ENCODE measurements around the gene NEXN.

The NEXN gene

GRCh38 chr1:77858725-77859124, 29.7 kb upstream of the NEXN start:
- no peak for TF ChIP-seq CTCF (IDR thresholded peaks at IDR 0.05; ENCODE audit: extremely low read depth, missing control alignments)

DNA sequence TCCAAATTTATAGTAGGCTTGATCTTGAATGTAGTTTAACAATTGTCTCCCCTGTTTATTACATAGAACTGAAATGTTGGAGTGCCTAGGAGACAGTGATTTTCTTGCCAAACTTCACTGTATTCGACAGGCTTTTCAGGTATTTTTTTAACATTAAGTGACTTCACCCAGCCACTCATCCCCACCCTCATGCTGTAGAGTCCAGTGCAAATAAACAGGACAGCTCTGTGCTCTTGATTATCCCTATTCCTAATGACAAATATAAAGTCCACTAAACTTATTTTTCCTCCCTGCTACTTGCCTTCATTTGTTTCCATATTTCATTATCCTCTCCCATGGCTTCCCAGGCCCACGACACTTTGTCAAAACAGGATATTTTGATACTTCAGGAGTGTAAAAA, 29.2 kb upstream of the NEXN start:
- DNase-seq (ENCODE audit: low spot score), result no peak
- TF ChIP-seq CTCF (IDR thresholded peaks at IDR 0.05; ENCODE audit: extremely low read depth, missing control alignments), result no peak

More at GRCh38 chr1:77858725-77859124, 29.7 kb upstream of the NEXN start:
- no peak for DNase-seq (ENCODE audit: low spot score)

- no peak for TF ChIP-seq CTCF (IDR thresholded peaks at IDR 0.05; ENCODE audit: extremely low read depth, missing control alignments)
- DNase-seq (ENCODE audit: low spot score), result no peak
These were observed 22.1 kb upstream of the NEXN start for GRCh38 chr1:77866296-77866695.

GRCh38 chr1:77872645-77873044, 15.8 kb upstream of the NEXN start:
- DNase-seq (ENCODE audit: low spot score), result no peak
- no peak for TF ChIP-seq CTCF (IDR thresholded peaks at IDR 0.05; ENCODE audit: extremely low read depth, missing control alignments)

GRCh38 chr1:77873461-77873860, 15.0 kb upstream of the NEXN start:
- TF ChIP-seq CTCF (IDR thresholded peaks at IDR 0.05; ENCODE audit: extremely low read depth, missing control alignments), result no peak
- no peak for DNase-seq (ENCODE audit: low spot score)

DNA sequence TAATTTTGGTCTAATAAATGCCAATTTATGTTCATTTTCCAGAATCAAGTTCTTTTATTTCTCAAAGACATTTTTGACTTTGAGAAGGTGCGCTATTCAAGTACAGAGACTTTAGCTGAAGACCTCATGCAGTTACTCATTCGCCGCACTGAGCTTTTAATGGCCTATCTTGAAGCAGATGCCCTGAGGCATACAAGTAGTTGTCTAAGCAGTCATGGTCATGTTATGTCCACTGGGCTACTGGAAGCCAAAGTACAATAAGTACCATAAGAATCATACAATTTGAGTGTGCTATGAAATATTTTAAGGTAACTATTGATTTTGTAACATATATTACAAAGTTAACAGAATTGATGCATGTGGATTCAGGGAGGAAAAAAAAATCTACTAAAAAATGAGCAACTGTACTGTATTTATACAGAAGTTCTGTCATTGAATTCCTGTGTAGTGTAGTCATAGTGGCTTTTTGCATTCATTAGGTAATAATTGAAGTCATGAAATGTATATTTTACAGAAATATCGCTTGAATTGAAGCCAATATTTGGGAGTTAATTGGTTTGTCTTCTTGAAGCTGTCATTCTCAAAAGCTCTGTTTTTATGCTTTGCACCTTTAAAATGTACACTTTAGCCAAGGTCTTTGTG, 13.5 kb upstream of the NEXN start:
- no peak for TF ChIP-seq CTCF (IDR thresholded peaks at IDR 0.05; ENCODE audit: extremely low read depth, missing control alignments)
- no peak for DNase-seq (ENCODE audit: low spot score)

- no peak for DNase-seq (ENCODE audit: low spot score)
- no peak for TF ChIP-seq CTCF (IDR thresholded peaks at IDR 0.05; ENCODE audit: extremely low read depth, missing control alignments)
These were observed 11.5 kb upstream of the NEXN start for GRCh38 chr1:77876884-77877283.
